HUES64 (cell line): ENCODE results near the gene ACAA2.

Source experiments
- H3K27ac ChIP-seq: 2 replicates; pipeline ENCODE4 v1.7.0; 2013; ENCODE audit warnings: low read depth, low read length, inconsistent platforms
- H3K27me3 ChIP-seq: 2 replicates; pipeline ENCODE4 v1.6.1; 2013; ENCODE audit warnings: mild to moderate bottlenecking, low read length; ENCODE audit not compliant: insufficient read depth
- H3K36me3 ChIP-seq: 2 replicates; pipeline ENCODE4 v1.6.1; 2013; ENCODE audit warnings: mild to moderate bottlenecking, low read length; ENCODE audit not compliant: insufficient read depth
- H3K4me1 ChIP-seq: 2 replicates; pipeline ENCODE4 v1.6.1; 2013; ENCODE audit warnings: mild to moderate bottlenecking, low read length, moderate library complexity; ENCODE audit not compliant: insufficient read depth
- H3K4me3 ChIP-seq: 2 replicates; pipeline ENCODE4 v1.5.1; 2013; ENCODE audit warnings: mild to moderate bottlenecking, low read length, moderate library complexity
- H3K9ac ChIP-seq: 2 replicates; pipeline ENCODE4 v1.6.1; 2013; ENCODE audit warnings: mild to moderate bottlenecking, low read depth, low read length
- H3K9me3 ChIP-seq: 2 replicates; pipeline ENCODE4 v1.6.1; 2013; ENCODE audit warnings: low read depth, low read length; ENCODE audit not compliant: insufficient read depth
- WGBS: fragments of 150-250, 120-280 bp; methylation state at CpG from one replicate; pipeline ENCODE4 v1.1.7; 2013; ENCODE audit warnings: missing lambda C conversion rate; 5-methylcytosine and 5-hydroxymethylcytosine counted together

The ACAA2 gene

DNA sequence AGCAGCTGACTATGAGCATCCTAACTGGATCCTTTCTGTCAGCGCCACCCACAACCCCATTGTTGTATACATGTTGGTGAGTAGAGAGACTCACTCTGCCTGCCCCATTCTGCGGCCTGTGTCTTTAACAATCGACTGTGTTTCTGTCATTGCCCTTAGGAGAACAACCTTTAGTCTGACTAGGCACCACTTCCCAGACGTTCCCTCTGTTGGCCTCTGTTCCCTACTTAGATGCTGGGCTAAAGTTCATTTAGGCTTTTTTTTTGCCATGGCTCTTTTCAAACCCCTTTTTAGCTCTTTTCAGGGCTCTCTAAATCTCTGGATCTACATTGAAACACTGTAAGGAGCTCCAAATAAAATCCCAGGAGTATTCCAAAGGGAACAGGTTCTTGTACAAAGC lies 20.5 kb upstream of the ACAA2 start:
- WGBS, result 90% methylated on average over 3 of the region's 4 CpGs
- peaks cover 8% of the 10 kb centered on the region for H3K9me3 ChIP-seq
- no peak overlapping the region for H3K27ac ChIP-seq
- H3K27me3 ChIP-seq, result no peaks in the 10 kb centered on the region
- H3K4me1 ChIP-seq, result no peaks in the 10 kb centered on the region
- no peak overlapping the region for H3K9ac ChIP-seq
- no peak overlapping the region for H3K4me3 ChIP-seq
- no peaks in the 10 kb centered on the region for H3K36me3 ChIP-seq

DNA sequence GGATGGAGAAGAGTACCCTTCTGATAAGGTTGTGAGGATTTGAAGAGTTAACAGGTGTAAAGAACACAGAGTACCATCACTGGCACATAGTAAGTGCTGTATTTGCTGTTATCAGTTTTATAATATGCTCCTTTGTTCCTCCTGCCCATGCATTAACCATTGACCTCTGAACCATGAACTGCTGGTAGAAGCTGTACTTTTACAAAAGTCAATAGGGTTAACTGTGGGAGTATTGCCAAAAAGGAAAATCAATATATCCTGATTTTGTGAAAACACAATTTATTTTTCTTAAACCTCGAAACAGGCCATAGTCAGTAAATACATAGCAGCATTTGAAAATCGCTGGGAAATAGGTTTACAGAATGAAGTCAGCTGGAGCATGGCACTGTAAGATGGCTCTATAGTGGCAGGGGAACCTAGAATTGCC lies 18.9 kb upstream of the ACAA2 start:
- Histone ChIP-seq H3K27ac (no peak overlapping the region), H3K9ac (no peak overlapping the region), H3K27me3 (no peaks in the 10 kb centered on the region), H3K9me3 (peaks cover 24% of the 10 kb centered on the region), H3K36me3 (peaks cover 6% of the 10 kb centered on the region; the same call in 1 of the 2 replicates), H3K4me1 (no peaks in the 10 kb centered on the region), H3K4me3 (no peak overlapping the region)
- WGBS, result 92% methylated on average over 2 of the region's 2 CpGs

DNA sequence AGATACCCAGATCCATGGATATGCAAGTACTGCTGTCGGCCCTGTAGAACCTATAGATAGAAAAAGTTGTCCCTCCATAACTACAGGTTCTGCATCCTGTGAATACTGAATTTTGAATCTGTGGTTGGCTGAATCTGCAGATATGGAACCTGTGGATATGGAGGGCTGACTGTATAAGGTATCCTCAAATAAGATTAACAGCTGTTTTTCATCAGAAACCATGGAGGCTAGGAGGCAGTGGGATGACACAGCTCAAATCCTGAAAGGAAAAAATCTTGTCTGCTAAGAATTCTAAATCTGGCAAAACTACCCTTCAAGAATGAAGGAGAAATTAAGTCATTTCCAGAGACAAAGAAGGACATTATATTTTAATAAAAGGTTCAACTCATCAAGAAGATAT lies 14.7 kb upstream of the ACAA2 start:
- Histone ChIP-seq H3K27me3 (no peaks in the 10 kb centered on the region), H3K4me3 (no peak overlapping the region), H3K27ac (no peak overlapping the region), H3K9me3 (peaks cover 28% of the 10 kb centered on the region), H3K36me3 (peaks cover 11% of the 10 kb centered on the region; the same call in 1 of the 2 replicates), H3K9ac (no peak overlapping the region), H3K4me1 (no peaks in the 10 kb centered on the region)
- WGBS, result 89% methylated on average over 1 of the region's 1 CpG

DNA sequence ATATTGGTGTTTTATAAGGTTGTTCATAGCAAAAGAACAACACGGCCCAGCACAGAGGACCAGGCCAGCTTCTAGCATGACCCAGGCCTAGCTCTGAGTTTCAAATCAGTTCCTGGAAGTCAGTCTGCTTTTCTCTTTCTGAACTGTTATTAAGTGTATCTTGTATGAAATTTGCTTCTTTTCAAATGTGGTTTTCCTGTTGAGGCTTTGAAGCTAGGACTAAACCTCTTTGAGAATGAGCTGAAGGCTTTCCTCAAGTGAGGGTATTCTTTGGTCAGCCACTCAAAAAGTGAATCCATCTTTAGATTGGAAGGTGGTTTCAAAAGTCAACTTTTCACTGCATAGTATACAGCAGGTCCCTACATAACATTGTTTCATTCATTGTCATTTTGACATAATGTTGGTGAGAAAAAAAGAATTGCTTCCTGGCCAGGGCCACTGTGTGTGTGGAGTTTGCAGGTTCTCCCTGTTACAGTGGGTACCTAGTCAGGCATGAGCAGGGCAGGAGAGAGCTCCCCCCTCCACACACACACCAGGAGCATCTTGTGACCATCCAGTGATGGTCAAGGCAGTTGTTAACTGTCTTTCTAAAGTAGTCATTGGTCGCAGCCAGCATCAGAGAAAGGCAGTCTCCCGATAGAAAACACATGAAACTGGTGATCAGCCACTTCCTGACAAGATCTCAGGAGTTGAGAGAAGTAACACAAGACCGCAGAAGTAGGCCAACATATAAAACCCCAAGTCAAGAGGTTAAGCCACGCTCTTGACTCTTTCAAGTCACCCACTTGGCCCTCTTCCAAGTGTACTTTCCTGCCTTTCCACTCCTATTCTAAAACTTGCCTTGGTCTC lies 6.7 kb upstream of the ACAA2 start:
- H3K4me1 ChIP-seq, result no peaks in the 10 kb centered on the region
- no peak overlapping the region for H3K4me3 ChIP-seq
- no peaks in the 10 kb centered on the region for H3K36me3 ChIP-seq
- no peaks in the 10 kb centered on the region for H3K27me3 ChIP-seq
- H3K27ac ChIP-seq, result no peak overlapping the region
- no peak overlapping the region for H3K9ac ChIP-seq
- H3K9me3 ChIP-seq, result no peaks in the 10 kb centered on the region
- 92% methylated on average over 5 of the region's 5 CpGs for WGBS

DNA sequence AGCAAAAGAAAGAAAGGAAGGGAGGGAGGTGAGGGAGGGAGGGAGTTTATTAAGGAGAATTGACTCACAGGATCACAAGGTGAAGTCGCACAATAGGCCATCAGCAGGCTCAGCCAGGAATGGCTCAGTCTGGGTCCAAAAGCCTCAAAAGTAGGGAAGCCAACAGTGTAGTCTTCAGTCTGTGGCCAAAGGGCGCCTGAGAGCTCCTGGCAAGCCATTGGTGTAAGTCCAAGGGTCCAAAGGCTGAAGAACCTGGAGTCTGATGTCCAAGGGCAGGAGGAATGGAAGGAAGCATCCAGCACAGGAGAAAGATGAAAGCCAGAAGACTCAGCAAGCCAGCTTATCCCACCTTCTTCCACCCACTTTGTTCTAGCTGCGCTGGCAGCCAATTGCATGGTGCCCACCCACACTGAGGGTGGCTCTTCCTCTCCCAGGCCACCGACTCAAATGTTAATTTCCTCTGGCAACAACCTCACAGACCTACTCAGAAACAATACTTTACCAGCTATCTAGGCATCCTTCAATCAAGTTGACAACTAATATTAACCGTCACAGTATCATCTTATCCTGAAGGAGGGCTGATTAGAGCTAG lies 5.8 kb upstream of the ACAA2 start:
- Histone ChIP-seq H3K36me3 (no peaks in the 10 kb centered on the region), H3K4me1 (no peaks in the 10 kb centered on the region), H3K9ac (no peak overlapping the region), H3K27ac (no peak overlapping the region), H3K9me3 (no peaks in the 10 kb centered on the region), H3K4me3 (no peak overlapping the region), H3K27me3 (no peaks in the 10 kb centered on the region)
- WGBS, result 93% methylated on average over 5 of the region's 5 CpGs

DNA sequence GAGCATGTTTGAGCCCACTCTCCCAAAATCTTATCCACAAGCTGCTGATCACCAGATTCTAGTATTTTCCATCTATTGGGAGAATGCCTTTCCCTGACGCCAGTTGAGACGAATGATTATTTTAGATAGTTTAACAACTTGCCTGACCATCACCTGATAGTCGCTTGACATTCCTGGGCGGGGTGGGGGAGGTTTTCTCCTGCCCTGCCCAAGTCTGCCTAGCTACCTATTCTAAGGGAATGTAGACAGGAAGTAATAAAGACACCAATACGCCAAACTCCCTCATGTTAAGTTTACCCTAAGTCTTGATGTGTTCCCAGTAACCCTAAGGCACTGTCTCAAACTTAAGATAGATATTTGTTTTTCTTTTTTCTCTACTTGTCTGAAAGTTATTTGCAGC lies 4.6 kb upstream of the ACAA2 start:
- Histone ChIP-seq H3K9ac (no peak overlapping the region), H3K4me3 (no peak overlapping the region), H3K36me3 (no peaks in the 10 kb centered on the region), H3K4me1 (no peaks in the 10 kb centered on the region), H3K27ac (no peak overlapping the region), H3K27me3 (no peaks in the 10 kb centered on the region), H3K9me3 (no peaks in the 10 kb centered on the region)
- 99% methylated on average over 5 of the region's 5 CpGs for WGBS

DNA sequence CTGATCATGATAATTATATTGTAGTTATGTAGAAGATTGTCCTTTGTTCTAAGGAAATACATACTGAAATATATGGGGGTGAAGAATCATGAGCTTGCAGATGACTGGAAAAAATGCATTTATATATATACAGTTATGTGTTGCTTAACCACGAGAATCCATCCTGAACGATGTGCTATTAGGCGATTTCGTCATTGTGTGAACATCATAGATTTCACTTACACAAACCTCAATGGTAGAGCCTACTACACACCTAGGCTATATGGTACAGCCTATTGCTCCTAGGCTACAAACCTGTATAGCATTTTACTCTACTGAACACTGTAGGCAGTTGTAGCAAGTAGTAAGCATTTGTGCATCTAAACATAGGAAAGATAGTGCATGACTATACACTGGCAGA lies 2.6 kb upstream of the ACAA2 start:
- Histone ChIP-seq H3K4me3 (no peak overlapping the region), H3K36me3 (no peaks in the 10 kb centered on the region), H3K27me3 (no peaks in the 10 kb centered on the region), H3K27ac (no peak overlapping the region), H3K9ac (no peak overlapping the region), H3K9me3 (no peaks in the 10 kb centered on the region), H3K4me1 (peaks cover 16% of the 10 kb centered on the region)
- WGBS, result 98% methylated on average over 4 of the region's 4 CpGs

DNA sequence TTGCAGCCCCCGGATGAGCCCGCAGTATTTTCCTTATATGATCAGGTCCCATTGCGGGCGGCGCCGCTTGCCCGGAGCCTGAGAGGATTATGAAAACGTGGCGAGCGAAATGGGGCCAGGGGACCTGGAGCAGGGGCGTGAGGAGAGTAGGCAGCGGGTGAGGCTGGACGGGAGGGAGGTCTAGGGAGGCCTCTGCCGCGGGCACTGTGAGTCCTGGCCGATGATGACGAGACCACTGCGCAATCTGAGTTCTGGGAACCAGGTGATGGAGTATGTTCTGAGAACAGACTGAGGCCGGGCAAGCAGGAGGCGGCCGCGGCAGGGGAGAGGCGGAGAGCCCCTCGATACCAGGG lies 790 bp upstream of the ACAA2 start:
- WGBS, result 2% methylated on average over 24 of the region's 24 CpGs
- H3K4me1 ChIP-seq, result peaks cover 17% of the 10 kb centered on the region
- peak overlapping the region; percentile 92 for H3K4me3 ChIP-seq
- H3K9ac ChIP-seq, result peak overlapping the region; percentile 96
- H3K27me3 ChIP-seq, result no peaks in the 10 kb centered on the region
- peaks cover 13% of the 10 kb centered on the region for H3K9me3 ChIP-seq
- H3K27ac ChIP-seq, result peak overlapping the region; percentile 92
- H3K36me3 ChIP-seq, result peaks cover 11% of the 10 kb centered on the region

DNA sequence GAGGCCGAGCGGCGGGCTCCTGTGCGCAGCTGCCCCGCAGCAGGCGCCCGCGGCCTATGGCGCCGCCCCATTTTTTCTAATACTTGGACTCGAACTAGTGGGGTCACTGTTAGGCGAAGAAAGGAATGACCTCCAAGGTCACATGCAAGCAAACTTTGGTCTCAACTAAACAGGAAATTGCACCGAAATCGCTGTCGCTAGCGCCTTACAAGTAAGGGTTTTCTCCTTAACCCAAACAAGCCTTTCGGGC lies 339 bp downstream of the ACAA2 start:
- WGBS, result 1% methylated on average over 17 of the region's 17 CpGs
- Histone ChIP-seq H3K9ac (peak overlapping the region; percentile 96), H3K27ac (peak overlapping the region; percentile 92)

DNA sequence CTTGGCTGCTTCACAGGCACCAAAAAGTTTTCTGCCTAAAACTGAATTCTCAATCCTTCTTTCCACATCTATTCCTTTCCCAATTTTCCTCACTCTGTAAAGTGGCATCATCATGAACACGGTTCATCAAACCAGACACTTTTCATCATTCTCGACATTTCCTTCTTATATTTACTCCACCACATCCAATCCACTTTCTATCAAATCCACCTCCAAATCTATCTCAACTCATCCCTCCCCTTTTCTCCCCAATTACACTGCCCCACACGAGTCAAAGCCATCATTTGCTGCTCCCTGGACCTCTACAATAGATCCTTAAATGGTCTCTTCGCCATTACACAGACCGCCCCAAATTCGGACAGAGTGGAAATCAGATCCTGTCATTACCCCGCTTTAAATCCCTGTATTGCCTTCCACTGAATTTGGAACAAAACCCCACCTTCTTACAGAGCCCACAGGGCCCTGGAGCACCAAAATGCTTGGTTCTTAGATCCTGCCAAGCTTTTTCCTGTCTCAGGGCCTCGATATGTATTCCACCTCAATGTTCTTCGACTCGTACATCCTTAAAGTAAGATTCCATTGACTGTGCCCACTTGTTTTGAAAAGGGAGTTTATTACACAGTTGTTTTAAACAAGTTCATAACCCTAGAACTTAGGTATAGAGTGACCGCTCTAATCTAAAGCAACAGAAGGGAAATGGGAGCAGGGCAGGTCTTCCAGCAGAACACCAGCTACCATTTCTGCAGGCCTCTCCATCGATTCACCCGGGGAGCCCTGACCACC lies 856 bp downstream of the ACAA2 start:
- Histone ChIP-seq H3K4me3 (peak overlapping the region; percentile 92), H3K9ac (peak overlapping the region; percentile 96), H3K4me1 (peaks cover 17% of the 10 kb centered on the region), H3K36me3 (peaks cover 13% of the 10 kb centered on the region), H3K9me3 (peaks cover 23% of the 10 kb centered on the region), H3K27me3 (no peaks in the 10 kb centered on the region), H3K27ac (peak overlapping the region; percentile 92; the same call in 1 of the 2 replicates)
- WGBS, result 27% methylated on average over 13 of the region's 13 CpGs

More for the DNA sequence above, 339 bp downstream of the ACAA2 start:
- H3K4me3 ChIP-seq, result peak overlapping the region; percentile 92
- H3K4me1 ChIP-seq, result peaks cover 17% of the 10 kb centered on the region
- no peaks in the 10 kb centered on the region for H3K27me3 ChIP-seq
- H3K9me3 ChIP-seq, result peaks cover 23% of the 10 kb centered on the region
- peaks cover 13% of the 10 kb centered on the region for H3K36me3 ChIP-seq
